ENCODE results near the gene ATM. TPM values are rescaled to one million over a fixed set of nuclear protein-coding genes. Genes with fewer than 3 reads are reported as not detected.

The ATM gene
- total RNA-seq, 4 donors from 2014 or later = 31.7 to 135 (median 88.5) TPM

GRCh38 chr11:108398439-108398838, 175.6 kb downstream of the ATM start:
- WGBS, 2 donors (ENCODE audit: low coverage in 1 of 2) = 86 to 92% methylated on average over 5 to 6 of the region's 6 CpGs
- Histone ChIP-seq H3K27ac (no peak overlapping the region), H3K4me1 (no peaks in the 10 kb centered on the region), H3K36me3 (no peaks in the 10 kb centered on the region), H3K27me3 (no peaks in the 10 kb centered on the region), H3K4me3 (no peak overlapping the region), H3K9me3 (no peaks in the 10 kb centered on the region)
- no peak for DNase-seq
- in situ Hi-C loops (cut with MboI; ENCODE audit: low pct_ligation_motif_present in 1 of 4, low pct_unique_long_range_greater_than_20kb in 1 of 4, low sequenced_read_pairs in 3 of 4) = no loop called here
- intact Hi-C loops (cut with DNase I; ENCODE audit: low total_unique reads) = no loop called here
- TF ChIP-seq CTCF (IDR thresholded peaks at IDR 0.05) (no peak), EP300 (IDR thresholded peaks at IDR 0.05; ENCODE audit: low read depth) (no peak), POLR2A (IDR thresholded peaks at IDR 0.05) (no peak), POLR2AphosphoS5 (IDR thresholded peaks at IDR 0.05) (no peak)

GRCh38 chr11:108402241-108402640, 179.4 kb downstream of the ATM start:
- Histone ChIP-seq H3K4me1 (no peaks in the 10 kb centered on the region), H3K36me3 (no peaks in the 10 kb centered on the region), H3K27ac (no peak overlapping the region), H3K9me3 (no peaks in the 10 kb centered on the region), H3K27me3 (no peaks in the 10 kb centered on the region), H3K4me3 (no peak overlapping the region)
- WGBS, 2 donors (ENCODE audit: low coverage in 1 of 2) = 91% methylated on average over 1 of the region's 1 CpG; no CpG with 5 or more reads in 1 of the 2 donors
- in situ Hi-C loops (cut with MboI; ENCODE audit: low pct_ligation_motif_present in 1 of 4, low pct_unique_long_range_greater_than_20kb in 1 of 4, low sequenced_read_pairs in 3 of 4) = no loop called here
- no peak for TF ChIP-seq POLR2AphosphoS5 (IDR thresholded peaks at IDR 0.05)
- TF ChIP-seq CTCF (IDR thresholded peaks at IDR 0.05) = no peak
- TF ChIP-seq EP300 (IDR thresholded peaks at IDR 0.05; ENCODE audit: low read depth) = no peak
- no peak for TF ChIP-seq POLR2A (IDR thresholded peaks at IDR 0.05)
- DNase-seq = no peak
- intact Hi-C loops (cut with DNase I; ENCODE audit: low total_unique reads) = no loop called here

GRCh38 chr11:108403052-108403451, 180.2 kb downstream of the ATM start:
- Histone ChIP-seq H3K27me3 (no peaks in the 10 kb centered on the region), H3K27ac (no peak overlapping the region), H3K4me1 (no peaks in the 10 kb centered on the region), H3K36me3 (no peaks in the 10 kb centered on the region), H3K4me3 (no peak overlapping the region), H3K9me3 (no peaks in the 10 kb centered on the region)
- in situ Hi-C loops (cut with MboI; ENCODE audit: low pct_ligation_motif_present in 1 of 4, low pct_unique_long_range_greater_than_20kb in 1 of 4, low sequenced_read_pairs in 3 of 4) (no loop called here), intact Hi-C loops (cut with DNase I; ENCODE audit: low total_unique reads) (no loop called here)
- DNase-seq = no peak
- TF ChIP-seq EP300 (IDR thresholded peaks at IDR 0.05; ENCODE audit: low read depth) = no peak
- TF ChIP-seq POLR2A (IDR thresholded peaks at IDR 0.05) = no peak
- no peak for TF ChIP-seq POLR2AphosphoS5 (IDR thresholded peaks at IDR 0.05)
- no peak for TF ChIP-seq CTCF (IDR thresholded peaks at IDR 0.05)
- 39 to 40% methylated on average over 1 of the region's 1 CpG for WGBS, 2 donors (ENCODE audit: low coverage in 1 of 2)

GRCh38 chr11:108405706-108406105, 182.8 kb downstream of the ATM start:
- no peak for TF ChIP-seq POLR2A (IDR thresholded peaks at IDR 0.05)
- no peak for TF ChIP-seq CTCF (IDR thresholded peaks at IDR 0.05)
- TF ChIP-seq POLR2AphosphoS5 (IDR thresholded peaks at IDR 0.05) = no peak
- no peak for TF ChIP-seq EP300 (IDR thresholded peaks at IDR 0.05; ENCODE audit: low read depth)
- Histone ChIP-seq H3K4me1 (no peaks in the 10 kb centered on the region), H3K4me3 (no peak overlapping the region), H3K27me3 (no peaks in the 10 kb centered on the region), H3K9me3 (no peaks in the 10 kb centered on the region), H3K36me3 (no peaks in the 10 kb centered on the region), H3K27ac (no peak overlapping the region)
- intact Hi-C loops (cut with DNase I; ENCODE audit: low total_unique reads) (no loop called here), in situ Hi-C loops (cut with MboI; ENCODE audit: low pct_ligation_motif_present in 1 of 4, low pct_unique_long_range_greater_than_20kb in 1 of 4, low sequenced_read_pairs in 3 of 4) (no loop called here)
- WGBS, 2 donors (ENCODE audit: low coverage in 1 of 2) = 77 to 88% methylated on average over 1 of the region's 1 CpG
- DNase-seq = no peak
